GM23338 (cell line): Measurements from ENCODE around the gene RCOR1.

Experiments
- CREB1 ChIP-seq: fragments of 250-450 bp; sonication (Bioruptor Pico); IDR thresholded peaks from 2 replicates; pipeline ENCODE4 v1.5.0; 2020; ENCODE audit warnings: low read depth, mild to moderate bottlenecking, moderate library complexity
- CTCF ChIP-seq, 2 experiments: fragments of 200-600 bp in 1 of 2; sonication (generic) in 1 of 2; conservative IDR thresholded peaks; 2 replicates each; pipeline versions ENCODE4 v1.5.1 to v1.6.1; 2016 to 2017; ENCODE audit warnings: antibody characterized with exemption in 2 of 2, low read depth in 2 of 2, mild to moderate bottlenecking in 2 of 2, moderate library complexity in 1 of 2
- ETS1 ChIP-seq: IDR thresholded peaks from 2 replicates; pipeline ENCODE4 v1.6.1; 2016; ENCODE audit warnings: antibody characterized with exemption
- EZH2 ChIP-seq: fragments of 200-600 bp; sonication (generic); IDR thresholded peaks from one replicate; pipeline ENCODE4 v1.8.0; 2017; ENCODE audit warnings: antibody characterized with exemption, mild to moderate bottlenecking, low read depth; ENCODE audit not compliant: unreplicated experiment
- EZH2phosphoT487 ChIP-seq: fragments of 200-600 bp; sonication (generic); IDR thresholded peaks from one replicate; pipeline ENCODE4 v1.8.1; 2018; ENCODE audit warnings: antibody characterized with exemption; ENCODE audit not compliant: unreplicated experiment
- JUNB ChIP-seq: IDR thresholded peaks from one replicate; pipeline ENCODE4 v1.6.1; 2016; ENCODE audit warnings: antibody characterized with exemption; ENCODE audit not compliant: unreplicated experiment
- NANOG ChIP-seq: IDR thresholded peaks from 2 replicates; pipeline ENCODE4 v1.6.1; 2016; ENCODE audit warnings: antibody characterized with exemption, borderline replicate concordance
- POLR2AphosphoS5 ChIP-seq: IDR thresholded peaks from 2 replicates; pipeline ENCODE4 v1.6.1; 2016; ENCODE audit warnings: antibody characterized with exemption, low read depth
- ZNF114 ChIP-seq: fragments of 250-450 bp; sonication (Bioruptor Pico); IDR thresholded peaks from 2 replicates; pipeline ENCODE4 v1.5.0; 2020; ENCODE audit warnings: mild to moderate bottlenecking, moderate library complexity
- ZNF331 ChIP-seq: fragments of 250-450 bp; sonication (Bioruptor Pico); IDR thresholded peaks from 2 replicates; pipeline ENCODE4 v1.5.0; 2020; ENCODE audit warnings: low read depth, mild to moderate bottlenecking, moderate library complexity
- TF ChIP-seq, protein P1 (sequence below): IDR thresholded peaks from one replicate; pipeline ENCODE4 v1.6.1; 2018; ENCODE audit warnings: antibody characterized with exemption; ENCODE audit not compliant: unreplicated experiment
- TF ChIP-seq, protein P2 (sequence below): fragments of 250-450 bp; sonication (Bioruptor Pico); IDR thresholded peaks from 2 replicates; pipeline ENCODE4 v1.5.0; 2020; ENCODE audit warnings: mild to moderate bottlenecking, moderate library complexity

DNA sequence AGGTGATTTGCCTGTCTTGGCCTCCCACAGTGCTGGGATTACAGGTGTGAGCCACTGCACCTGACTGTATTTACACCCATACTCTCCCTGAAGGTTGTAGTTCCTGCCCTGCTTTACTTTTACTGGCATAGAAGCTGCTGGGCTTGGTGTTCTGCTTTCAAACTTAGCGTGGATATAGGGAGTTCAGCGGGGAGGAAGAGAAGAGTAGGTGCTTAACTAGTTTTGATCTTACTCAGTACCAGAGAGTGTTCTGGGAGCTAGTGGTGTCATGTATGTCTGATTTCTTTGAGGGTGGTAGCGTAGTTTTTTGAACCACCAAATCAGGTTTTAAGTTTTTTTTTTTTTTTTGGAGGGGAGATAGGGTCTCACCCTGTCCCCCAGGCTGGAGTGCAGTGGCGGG is 13.8 kb downstream of the RCOR1 start:
- TF ChIP-seq EZH2 (no peak), CTCF (conservative IDR thresholded peaks at IDR 0.05; ENCODE audit: low read depth in 2 of 2) (no peak), POLR2AphosphoS5 (no peak), CREB1 (no peak), ZNF331 (no peak), NANOG (no peak), EZH2phosphoT487 (no peak), ETS1 (no peak), JUNB (no peak), ZNF114 (CRISPR knock-in tag) (no peak)
- TF ChIP-seq, protein P1, sequence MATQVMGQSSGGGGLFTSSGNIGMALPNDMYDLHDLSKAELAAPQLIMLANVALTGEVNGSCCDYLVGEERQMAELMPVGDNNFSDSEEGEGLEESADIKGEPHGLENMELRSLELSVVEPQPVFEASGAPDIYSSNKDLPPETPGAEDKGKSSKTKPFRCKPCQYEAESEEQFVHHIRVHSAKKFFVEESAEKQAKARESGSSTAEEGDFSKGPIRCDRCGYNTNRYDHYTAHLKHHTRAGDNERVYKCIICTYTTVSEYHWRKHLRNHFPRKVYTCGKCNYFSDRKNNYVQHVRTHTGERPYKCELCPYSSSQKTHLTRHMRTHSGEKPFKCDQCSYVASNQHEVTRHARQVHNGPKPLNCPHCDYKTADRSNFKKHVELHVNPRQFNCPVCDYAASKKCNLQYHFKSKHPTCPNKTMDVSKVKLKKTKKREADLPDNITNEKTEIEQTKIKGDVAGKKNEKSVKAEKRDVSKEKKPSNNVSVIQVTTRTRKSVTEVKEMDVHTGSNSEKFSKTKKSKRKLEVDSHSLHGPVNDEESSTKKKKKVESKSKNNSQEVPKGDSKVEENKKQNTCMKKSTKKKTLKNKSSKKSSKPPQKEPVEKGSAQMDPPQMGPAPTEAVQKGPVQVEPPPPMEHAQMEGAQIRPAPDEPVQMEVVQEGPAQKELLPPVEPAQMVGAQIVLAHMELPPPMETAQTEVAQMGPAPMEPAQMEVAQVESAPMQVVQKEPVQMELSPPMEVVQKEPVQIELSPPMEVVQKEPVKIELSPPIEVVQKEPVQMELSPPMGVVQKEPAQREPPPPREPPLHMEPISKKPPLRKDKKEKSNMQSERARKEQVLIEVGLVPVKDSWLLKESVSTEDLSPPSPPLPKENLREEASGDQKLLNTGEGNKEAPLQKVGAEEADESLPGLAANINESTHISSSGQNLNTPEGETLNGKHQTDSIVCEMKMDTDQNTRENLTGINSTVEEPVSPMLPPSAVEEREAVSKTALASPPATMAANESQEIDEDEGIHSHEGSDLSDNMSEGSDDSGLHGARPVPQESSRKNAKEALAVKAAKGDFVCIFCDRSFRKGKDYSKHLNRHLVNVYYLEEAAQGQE, result no peak
- TF ChIP-seq, protein P2, sequence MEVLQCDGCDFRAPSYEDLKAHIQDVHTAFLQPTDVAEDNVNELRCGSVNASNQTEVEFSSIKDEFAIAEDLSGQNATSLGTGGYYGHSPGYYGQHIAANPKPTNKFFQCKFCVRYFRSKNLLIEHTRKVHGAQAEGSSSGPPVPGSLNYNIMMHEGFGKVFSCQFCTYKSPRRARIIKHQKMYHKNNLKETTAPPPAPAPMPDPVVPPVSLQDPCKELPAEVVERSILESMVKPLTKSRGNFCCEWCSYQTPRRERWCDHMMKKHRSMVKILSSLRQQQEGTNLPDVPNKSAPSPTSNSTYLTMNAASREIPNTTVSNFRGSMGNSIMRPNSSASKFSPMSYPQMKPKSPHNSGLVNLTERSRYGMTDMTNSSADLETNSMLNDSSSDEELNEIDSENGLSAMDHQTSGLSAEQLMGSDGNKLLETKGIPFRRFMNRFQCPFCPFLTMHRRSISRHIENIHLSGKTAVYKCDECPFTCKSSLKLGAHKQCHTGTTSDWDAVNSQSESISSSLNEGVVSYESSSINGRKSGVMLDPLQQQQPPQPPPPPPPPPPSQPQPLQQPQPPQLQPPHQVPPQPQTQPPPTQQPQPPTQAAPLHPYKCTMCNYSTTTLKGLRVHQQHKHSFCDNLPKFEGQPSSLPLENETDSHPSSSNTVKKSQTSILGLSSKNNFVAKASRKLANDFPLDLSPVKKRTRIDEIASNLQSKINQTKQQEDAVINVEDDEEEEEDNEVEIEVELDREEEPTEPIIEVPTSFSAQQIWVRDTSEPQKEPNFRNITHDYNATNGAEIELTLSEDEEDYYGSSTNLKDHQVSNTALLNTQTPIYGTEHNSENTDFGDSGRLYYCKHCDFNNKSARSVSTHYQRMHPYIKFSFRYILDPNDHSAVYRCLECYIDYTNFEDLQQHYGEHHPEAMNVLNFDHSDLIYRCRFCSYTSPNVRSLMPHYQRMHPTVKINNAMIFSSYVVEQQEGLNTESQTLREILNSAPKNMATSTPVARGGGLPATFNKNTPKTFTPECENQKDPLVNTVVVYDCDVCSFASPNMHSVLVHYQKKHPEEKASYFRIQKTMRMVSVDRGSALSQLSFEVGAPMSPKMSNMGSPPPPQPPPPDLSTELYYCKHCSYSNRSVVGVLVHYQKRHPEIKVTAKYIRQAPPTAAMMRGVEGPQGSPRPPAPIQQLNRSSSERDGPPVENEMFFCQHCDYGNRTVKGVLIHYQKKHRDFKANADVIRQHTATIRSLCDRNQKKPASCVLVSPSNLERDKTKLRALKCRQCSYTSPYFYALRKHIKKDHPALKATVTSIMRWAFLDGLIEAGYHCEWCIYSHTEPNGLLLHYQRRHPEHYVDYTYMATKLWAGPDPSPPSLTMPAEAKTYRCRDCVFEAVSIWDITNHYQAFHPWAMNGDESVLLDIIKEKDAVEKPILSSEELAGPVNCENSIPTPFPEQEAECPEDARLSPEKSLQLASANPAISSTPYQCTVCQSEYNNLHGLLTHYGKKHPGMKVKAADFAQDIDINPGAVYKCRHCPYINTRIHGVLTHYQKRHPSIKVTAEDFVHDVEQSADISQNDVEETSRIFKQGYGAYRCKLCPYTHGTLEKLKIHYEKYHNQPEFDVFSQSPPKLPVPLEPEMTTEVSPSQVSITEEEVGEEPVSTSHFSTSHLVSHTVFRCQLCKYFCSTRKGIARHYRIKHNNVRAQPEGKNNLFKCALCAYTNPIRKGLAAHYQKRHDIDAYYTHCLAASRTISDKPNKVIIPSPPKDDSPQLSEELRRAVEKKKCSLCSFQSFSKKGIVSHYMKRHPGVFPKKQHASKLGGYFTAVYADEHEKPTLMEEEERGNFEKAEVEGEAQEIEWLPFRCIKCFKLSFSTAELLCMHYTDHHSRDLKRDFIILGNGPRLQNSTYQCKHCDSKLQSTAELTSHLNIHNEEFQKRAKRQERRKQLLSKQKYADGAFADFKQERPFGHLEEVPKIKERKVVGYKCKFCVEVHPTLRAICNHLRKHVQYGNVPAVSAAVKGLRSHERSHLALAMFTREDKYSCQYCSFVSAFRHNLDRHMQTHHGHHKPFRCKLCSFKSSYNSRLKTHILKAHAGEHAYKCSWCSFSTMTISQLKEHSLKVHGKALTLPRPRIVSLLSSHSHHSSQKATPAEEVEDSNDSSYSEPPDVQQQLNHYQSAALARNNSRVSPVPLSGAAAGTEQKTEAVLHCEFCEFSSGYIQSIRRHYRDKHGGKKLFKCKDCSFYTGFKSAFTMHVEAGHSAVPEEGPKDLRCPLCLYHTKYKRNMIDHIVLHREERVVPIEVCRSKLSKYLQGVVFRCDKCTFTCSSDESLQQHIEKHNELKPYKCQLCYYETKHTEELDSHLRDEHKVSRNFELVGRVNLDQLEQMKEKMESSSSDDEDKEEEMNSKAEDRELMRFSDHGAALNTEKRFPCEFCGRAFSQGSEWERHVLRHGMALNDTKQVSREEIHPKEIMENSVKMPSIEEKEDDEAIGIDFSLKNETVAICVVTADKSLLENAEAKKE (CRISPR knock-in tag), result no peak
